HCT116 (cell line): ENCODE measurements around the gene CDK2. TPM values are rescaled to one million over a fixed set of nuclear protein-coding genes. Genes with fewer than 3 reads are reported as not detected.

Experiments used
- ATAC-seq: fragments of 200-7000 bp; cut with Tn5 transposase; 2 replicates; pipeline ENCODE4 v1.9.1; 2020; ENCODE audit warnings: mild to moderate bottlenecking, moderate library complexity
- BruUV-seq: library from RNA; stranded (reverse); fragments of 400-500 nt; replicated peaks from 2 replicates; lab custom pipeline; 2021; lab: Mats Ljungman, UMichigan
- CTCF ChIA-PET: fragments of 300-600 bp; sonication (Branson Sonifier 250); formaldehyde crosslinking; loops from one replicate; lab custom pipeline; 2021; ENCODE audit warnings: antibody characterized with exemption; lab: Charles Lee
- POLR2A ChIA-PET: fragments of 300-600, 350-600 bp; sonication (Branson Sonifier 250); formaldehyde crosslinking; loops from one replicate; lab custom pipeline; 2021; ENCODE audit warnings: antibody characterized with exemption; lab: Charles Lee
- RAD21 ChIA-PET, 2 experiments: fragments of 300-600 bp; sonication (Branson Sonifier 250); formaldehyde crosslinking; loops; one replicate each; lab custom pipeline; 2023; ENCODE audit warnings: low total read pairs in 2 of 2; ENCODE audit not compliant: uncharacterized antibody in 2 of 2, unreplicated experiment in 2 of 2, low non-redundant PET in 1 of 2; lab: Charles Lee
- DNase-seq: peaks from one replicate; pipeline ENCODE4 v3.0.0-alpha.2; 2010; ENCODE audit warnings: low read depth, low spot score
- H2AFZ ChIP-seq: fragments of 200-600 bp; shearing (Covaris generic), sonication (generic); 2 replicates; pipeline ENCODE4 v1.6.1; 2017; ENCODE audit warnings: low read depth, mixed run types, mixed read lengths, antibody characterized with exemption, low read length; ENCODE audit not compliant: poor library complexity, severe bottlenecking
- H3K27ac ChIP-seq: 2 replicates; pipeline ENCODE4 v1.5.1; 2012; ENCODE audit warnings: low read depth, low read length
- H3K27me3 ChIP-seq: fragments of 200-600 bp; sonication (generic); 2 replicates; pipeline ENCODE4 v1.6.1; 2016; ENCODE audit warnings: mixed run types, low read length, mixed read lengths; ENCODE audit not compliant: insufficient read depth
- H3K36me3 ChIP-seq, 2 experiments: fragments of 200-500 bp in 1 of 2; fragments of 200-600 bp in 1 of 2; sonication (Bioruptor generic) in 1 of 2; sonication (generic) in 1 of 2; 2 replicates each; pipeline versions ENCODE4 v1.5.1 to v1.6.1; 2014 to 2016; ENCODE audit warnings: low read length in 2 of 2, inconsistent platforms in 1 of 2, mixed read lengths in 1 of 2, mixed run types in 1 of 2; ENCODE audit not compliant: insufficient read depth in 2 of 2, control insufficient read depth in 1 of 2
- H3K4me1 ChIP-seq, 2 experiments: fragments of 200-600 bp in 1 of 2; sonication (generic) in 1 of 2; 2 replicates each; pipeline versions ENCODE4 v1.5.1 to v1.6.1; 2012 to 2017; ENCODE audit warnings: low read length in 2 of 2, inconsistent platforms in 1 of 2, mild to moderate bottlenecking in 1 of 2, mixed read lengths in 1 of 2, mixed run types in 1 of 2, moderate library complexity in 1 of 2; ENCODE audit not compliant: insufficient read depth in 2 of 2, control insufficient read depth in 1 of 2
- H3K4me2 ChIP-seq: fragments of 200-600 bp; sonication (generic); 2 replicates; pipeline ENCODE4 v1.6.1; 2017; ENCODE audit warnings: mixed run types, low read length, mixed read lengths
- H3K4me3 ChIP-seq, 2 experiments: fragments of 200-600 bp in 1 of 2; sonication (generic) in 1 of 2; replicated peaks in 1 of 2; 2 replicates each; pipeline ENCODE4 v1.5.1; 2011 to 2016; ENCODE audit warnings: low read length in 2 of 2, control low read depth in 1 of 2, low read depth in 1 of 2, mild to moderate bottlenecking in 1 of 2, mixed read lengths in 1 of 2, mixed run types in 1 of 2
- H3K79me2 ChIP-seq: fragments of 200-600 bp; sonication (generic); 2 replicates; pipeline ENCODE4 v1.6.1; 2017; ENCODE audit warnings: mild to moderate bottlenecking, mixed run types, low read length, moderate library complexity, mixed read lengths; ENCODE audit not compliant: insufficient read depth
- H3K9ac ChIP-seq: fragments of 200-600 bp; sonication (generic); 2 replicates; pipeline ENCODE4 v1.6.1; 2016; ENCODE audit warnings: low read length, mixed read lengths
- H3K9me2 ChIP-seq: fragments of 200-600 bp; sonication (generic), shearing (Covaris generic); 2 replicates; pipeline ENCODE4 v1.6.1; 2017; ENCODE audit warnings: mixed run types, mild to moderate bottlenecking, moderate library complexity; ENCODE audit not compliant: insufficient read depth
- H3K9me3 ChIP-seq, 2 experiments: fragments of 200-500 bp in 1 of 2; fragments of 200-600 bp in 1 of 2; sonication (Bioruptor generic) in 1 of 2; sonication (generic) in 1 of 2; 2 replicates each; pipeline ENCODE4 v1.6.1; 2014 to 2017; ENCODE audit warnings: low read length in 2 of 2, mixed read lengths in 2 of 2, inconsistent platforms in 1 of 2, low read depth in 1 of 2, mild to moderate bottlenecking in 1 of 2, mixed run types in 1 of 2, moderate library complexity in 1 of 2; ENCODE audit not compliant: control insufficient read depth in 1 of 2, insufficient read depth in 1 of 2
- H4K20me1 ChIP-seq: fragments of 200-600 bp; sonication (generic), shearing (Covaris generic); 2 replicates; pipeline ENCODE4 v1.6.1; 2017; ENCODE audit warnings: mixed run types, mild to moderate bottlenecking, moderate library complexity; ENCODE audit not compliant: insufficient read depth
- CBX3 ChIP-seq: IDR thresholded peaks from 2 replicates; pipeline ENCODE4 v1.6.1; 2012; ENCODE audit warnings: low read depth
- EGR1 ChIP-seq: IDR thresholded peaks from 2 replicates; pipeline ENCODE4 v1.6.1; 2012; ENCODE audit warnings: low read depth
- EZH2phosphoT487 ChIP-seq: fragments of 200-600 bp; IDR thresholded peaks from 2 replicates; pipeline ENCODE4 v1.6.1; 2018; ENCODE audit warnings: antibody characterized with exemption, borderline replicate concordance
- FOSL1 ChIP-seq: IDR thresholded peaks from 2 replicates; pipeline ENCODE4 v1.6.1; 2012; ENCODE audit warnings: low read depth
- POLR2AphosphoS5 ChIP-seq: IDR thresholded peaks from 2 replicates; pipeline ENCODE4 v1.6.1; 2011; ENCODE audit warnings: mild to moderate bottlenecking, low read depth, low read length, moderate library complexity
- RAD21 ChIP-seq: IDR thresholded peaks from 2 replicates; pipeline ENCODE4 v1.6.1; 2012; ENCODE audit warnings: low read depth, mild to moderate bottlenecking
- SIN3A ChIP-seq: IDR thresholded peaks from 2 replicates; pipeline ENCODE4 v1.6.1; 2012; ENCODE audit warnings: low read depth
- SP1 ChIP-seq: IDR thresholded peaks from 2 replicates; pipeline ENCODE4 v1.6.1; 2012; ENCODE audit warnings: low read depth
- SRF ChIP-seq: IDR thresholded peaks from 2 replicates; pipeline ENCODE4 v1.6.1; 2012; ENCODE audit warnings: low read depth
- TCF7L2 ChIP-seq: IDR thresholded peaks from 2 replicates; pipeline ENCODE4 v1.7.0; 2011; ENCODE audit warnings: borderline replicate concordance, inconsistent platforms; ENCODE audit not compliant: insufficient read depth, insufficient read length; ENCODE audit errors: extremely low read depth
- YY1 ChIP-seq: IDR thresholded peaks from 2 replicates; pipeline ENCODE4 v1.6.1; 2011; ENCODE audit warnings: low read length, low read depth, moderate library complexity, mild to moderate bottlenecking; ENCODE audit not compliant: insufficient replicate concordance; ENCODE audit errors: extremely low read depth
- ZBTB33 ChIP-seq: IDR thresholded peaks from 2 replicates; pipeline ENCODE4 v1.6.1; 2011; ENCODE audit warnings: mild to moderate bottlenecking, low read length, moderate library complexity; ENCODE audit not compliant: insufficient replicate concordance; ENCODE audit errors: extremely low read depth
- ZFX ChIP-seq: fragments of 450-650 bp; IDR thresholded peaks from 2 replicates; pipeline ENCODE4 v1.6.1; 2017
- ZNF274 ChIP-seq: fragments of 200-500 bp; sonication (Bioruptor generic); IDR thresholded peaks from 2 replicates; pipeline ENCODE4 v1.6.1; 2014; ENCODE audit warnings: mild to moderate bottlenecking, low read depth, low read length, inconsistent platforms
- intact Hi-C: fragments of 100-400 bp; cut with micrococcal nuclease; formaldehyde crosslinking; loops from 2 replicates; pipeline ENCODE4 v1.10.0; 2022
- total RNA-seq: library from RNA; stranded (reverse); gene quantifications from one replicate; pipeline ENCODE4 v1.2.1, GENCODE V29; 2021; ENCODE audit not compliant: unreplicated experiment
- TF ChIP-seq, protein P1 (sequence below): IDR thresholded peaks from 2 replicates; pipeline ENCODE4 v1.6.1; 2012; ENCODE audit warnings: low read depth
- TF ChIP-seq, protein P2 (sequence below): IDR thresholded peaks from 2 replicates; pipeline ENCODE4 v1.6.1; 2012
- TF ChIP-seq, protein P3 (sequence below), 3 experiments: fragments of 200-600 bp in 1 of 3; sonication (generic) in 1 of 3; IDR thresholded peaks in 2 of 3; conservative IDR thresholded peaks in 1 of 3; 2 replicates each; pipeline ENCODE4 v1.5.1; 2012 to 2017; ENCODE audit warnings: low read depth in 2 of 3, low read length in 2 of 3, antibody characterized with exemption in 1 of 3, borderline replicate concordance in 1 of 3, control low read depth in 1 of 3, mild to moderate bottlenecking in 1 of 3, mixed read lengths in 1 of 3, mixed run types in 1 of 3, moderate library complexity in 1 of 3; ENCODE audit not compliant: insufficient read depth in 1 of 3

Gene CDK2
- total RNA-seq, 1 experiment from 2014 or later: 90.9 TPM

- TF ChIP-seq CBX3: no peak
- TF ChIP-seq SP1: no peak
- TF ChIP-seq EGR1: no peak
- no peak for TF ChIP-seq YY1
- no peak for TF ChIP-seq ZFX
- no peak for TF ChIP-seq ZNF274
- no peak for TF ChIP-seq EZH2phosphoT487
Observed at GRCh38 chr12:55991110-55991509, 24.5 kb downstream of the CDK2 start (continued).

DNA sequence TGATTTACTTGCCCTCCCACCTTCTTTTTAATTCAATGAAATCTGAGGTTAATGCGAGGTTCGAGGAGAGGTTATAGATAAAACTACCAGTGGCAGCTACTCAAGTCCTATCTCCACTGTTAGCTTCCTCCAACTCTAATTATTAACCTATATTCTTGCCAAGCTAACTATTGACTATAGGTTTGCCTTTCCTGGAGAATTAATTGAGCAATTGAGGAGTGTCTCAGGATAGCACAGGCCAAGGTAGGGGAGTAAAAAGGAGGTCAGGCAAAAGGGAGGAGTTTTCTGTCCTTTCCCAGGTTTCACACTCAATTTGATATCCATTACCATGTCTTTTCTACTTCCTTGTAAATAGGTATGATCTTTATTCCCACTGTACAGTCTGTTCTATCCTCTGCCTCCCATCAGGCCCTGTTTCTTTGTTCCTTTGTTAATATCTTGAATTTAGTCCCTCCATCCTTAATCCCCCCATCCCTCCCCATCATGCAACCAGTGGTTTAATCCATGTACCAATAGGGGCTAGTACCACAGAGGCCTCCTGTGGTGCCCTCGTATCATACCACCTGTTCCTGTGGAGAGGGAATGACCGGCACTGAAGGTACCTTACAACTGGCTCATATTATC, 26.7 kb downstream of the CDK2 start:
- H2AFZ ChIP-seq: no peak overlapping the region
- no peaks in the 10 kb centered on the region for H3K27me3 ChIP-seq
- ChIA-PET CTCF (interaction anchor here (1.2 kb wide), 2 partner anchors 36 to 256 kb away, joined by 3 to 4 read pairs; no protein-coding TSS in a partner anchor), RAD21 (interaction anchor here in 1 of 2 experiments (0.6 kb wide), 1 partner anchor 13 kb away, joined by 7 read pairs; no protein-coding TSS in a partner anchor), POLR2A (no interaction called here)
- H3K4me3 ChIP-seq: no peak overlapping the region
- no peaks in the 10 kb centered on the region for H3K79me2 ChIP-seq
- peaks cover 8 to 15% of the 10 kb centered on the region in 2 experiments; a peak in 3 of 4 replicates for H3K4me1 ChIP-seq
- intact Hi-C loops: no loop called here
- TF ChIP-seq TCF7L2 (no peak), POLR2AphosphoS5 (no peak), SRF (no peak), ZBTB33 (no peak), SP1 (no peak), CBX3 (no peak), FOSL1 (no peak), ZFX (no peak), SIN3A (no peak), RAD21 (no peak), ZNF274 (no peak)
- TF ChIP-seq, protein P1, sequence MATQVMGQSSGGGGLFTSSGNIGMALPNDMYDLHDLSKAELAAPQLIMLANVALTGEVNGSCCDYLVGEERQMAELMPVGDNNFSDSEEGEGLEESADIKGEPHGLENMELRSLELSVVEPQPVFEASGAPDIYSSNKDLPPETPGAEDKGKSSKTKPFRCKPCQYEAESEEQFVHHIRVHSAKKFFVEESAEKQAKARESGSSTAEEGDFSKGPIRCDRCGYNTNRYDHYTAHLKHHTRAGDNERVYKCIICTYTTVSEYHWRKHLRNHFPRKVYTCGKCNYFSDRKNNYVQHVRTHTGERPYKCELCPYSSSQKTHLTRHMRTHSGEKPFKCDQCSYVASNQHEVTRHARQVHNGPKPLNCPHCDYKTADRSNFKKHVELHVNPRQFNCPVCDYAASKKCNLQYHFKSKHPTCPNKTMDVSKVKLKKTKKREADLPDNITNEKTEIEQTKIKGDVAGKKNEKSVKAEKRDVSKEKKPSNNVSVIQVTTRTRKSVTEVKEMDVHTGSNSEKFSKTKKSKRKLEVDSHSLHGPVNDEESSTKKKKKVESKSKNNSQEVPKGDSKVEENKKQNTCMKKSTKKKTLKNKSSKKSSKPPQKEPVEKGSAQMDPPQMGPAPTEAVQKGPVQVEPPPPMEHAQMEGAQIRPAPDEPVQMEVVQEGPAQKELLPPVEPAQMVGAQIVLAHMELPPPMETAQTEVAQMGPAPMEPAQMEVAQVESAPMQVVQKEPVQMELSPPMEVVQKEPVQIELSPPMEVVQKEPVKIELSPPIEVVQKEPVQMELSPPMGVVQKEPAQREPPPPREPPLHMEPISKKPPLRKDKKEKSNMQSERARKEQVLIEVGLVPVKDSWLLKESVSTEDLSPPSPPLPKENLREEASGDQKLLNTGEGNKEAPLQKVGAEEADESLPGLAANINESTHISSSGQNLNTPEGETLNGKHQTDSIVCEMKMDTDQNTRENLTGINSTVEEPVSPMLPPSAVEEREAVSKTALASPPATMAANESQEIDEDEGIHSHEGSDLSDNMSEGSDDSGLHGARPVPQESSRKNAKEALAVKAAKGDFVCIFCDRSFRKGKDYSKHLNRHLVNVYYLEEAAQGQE: no peak
- TF ChIP-seq, protein P2, sequence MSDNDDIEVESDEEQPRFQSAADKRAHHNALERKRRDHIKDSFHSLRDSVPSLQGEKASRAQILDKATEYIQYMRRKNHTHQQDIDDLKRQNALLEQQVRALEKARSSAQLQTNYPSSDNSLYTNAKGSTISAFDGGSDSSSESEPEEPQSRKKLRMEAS: no peak
- TF ChIP-seq, protein P3, sequence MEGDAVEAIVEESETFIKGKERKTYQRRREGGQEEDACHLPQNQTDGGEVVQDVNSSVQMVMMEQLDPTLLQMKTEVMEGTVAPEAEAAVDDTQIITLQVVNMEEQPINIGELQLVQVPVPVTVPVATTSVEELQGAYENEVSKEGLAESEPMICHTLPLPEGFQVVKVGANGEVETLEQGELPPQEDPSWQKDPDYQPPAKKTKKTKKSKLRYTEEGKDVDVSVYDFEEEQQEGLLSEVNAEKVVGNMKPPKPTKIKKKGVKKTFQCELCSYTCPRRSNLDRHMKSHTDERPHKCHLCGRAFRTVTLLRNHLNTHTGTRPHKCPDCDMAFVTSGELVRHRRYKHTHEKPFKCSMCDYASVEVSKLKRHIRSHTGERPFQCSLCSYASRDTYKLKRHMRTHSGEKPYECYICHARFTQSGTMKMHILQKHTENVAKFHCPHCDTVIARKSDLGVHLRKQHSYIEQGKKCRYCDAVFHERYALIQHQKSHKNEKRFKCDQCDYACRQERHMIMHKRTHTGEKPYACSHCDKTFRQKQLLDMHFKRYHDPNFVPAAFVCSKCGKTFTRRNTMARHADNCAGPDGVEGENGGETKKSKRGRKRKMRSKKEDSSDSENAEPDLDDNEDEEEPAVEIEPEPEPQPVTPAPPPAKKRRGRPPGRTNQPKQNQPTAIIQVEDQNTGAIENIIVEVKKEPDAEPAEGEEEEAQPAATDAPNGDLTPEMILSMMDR (IDR thresholded peaks at IDR 0.05 in 2 of 3, conservative IDR thresholded peaks at IDR 0.05 in 1 of 3; ENCODE audit: borderline replicate concordance in 1 of 3, insufficient read depth in 1 of 3, low read depth in 2 of 3, low read length in 2 of 3): no peak
- no peak for DNase-seq
- no peaks in the 10 kb centered on the region for H4K20me1 ChIP-seq
- no peak overlapping the region for H3K4me2 ChIP-seq
- H3K36me3 ChIP-seq: peaks cover 13 to 32% of the 10 kb centered on the region in 2 experiments; a peak in 3 of 4 replicates
- TSS peak; percentile 7 for BruUV-seq
- no peak overlapping the region for H3K9ac ChIP-seq
- H3K9me3 ChIP-seq: no peaks in the 10 kb centered on the region
- no peak overlapping the region for H3K27ac ChIP-seq
- H3K9me2 ChIP-seq: no peaks in the 10 kb centered on the region
- no peak for ATAC-seq
